VCaP (cell line): ENCODE results near the gene FKBP8.

Experiments
- H3K27ac ChIP-seq: fragments of 450-650 bp; 2 replicates; pipeline ENCODE4 v1.5.1; 2017
- CTCF ChIP-seq: fragments of 450-650 bp; conservative IDR thresholded peaks from 2 replicates; pipeline ENCODE4 v1.5.1; 2017; ENCODE audit warnings: mild to moderate bottlenecking, moderate library complexity

The FKBP8 gene

GRCh38 chr19:18571564-18572344 is 28.4 kb upstream of the FKBP8 start, which contains the start of gene UBA52:
TSS of gene UBA52 (plus strand) at chr19:18571857. CDS start at chr19:18573301, 1,444 bp downstream.
- TF ChIP-seq CTCF, result no peak
- H3K27ac ChIP-seq, result peak within 1 kb of the TSS; percentile 93

GRCh38 chr19:18568367-18568766 is 25.0 kb upstream of the FKBP8 start:
- TF ChIP-seq CTCF, result no peak
- no peak overlapping the region for H3K27ac ChIP-seq

- H3K27ac ChIP-seq, result no peak overlapping the region
- no peak for TF ChIP-seq CTCF
Observed at GRCh38 chr19:18566953-18567352, 23.6 kb upstream of the FKBP8 start.

GRCh38 chr19:18562086-18562485 is 18.7 kb upstream of the FKBP8 start:
- TF ChIP-seq CTCF, result no peak
- peak overlapping the region; percentile 59 for H3K27ac ChIP-seq

- TF ChIP-seq CTCF, result no peak
- no peak overlapping the region; the same call in 1 of the 2 replicates for H3K27ac ChIP-seq
Observed at GRCh38 chr19:18559685-18560084, 16.3 kb upstream of the FKBP8 start.

- TF ChIP-seq CTCF, result no peak
- peak overlapping the region; percentile 83 for H3K27ac ChIP-seq
Observed at GRCh38 chr19:18558604-18559003, 15.2 kb upstream of the FKBP8 start.

- no peak for TF ChIP-seq CTCF
- H3K27ac ChIP-seq, result peak overlapping the region; percentile 83
Observed at GRCh38 chr19:18558202-18558555, 14.8 kb upstream of the FKBP8 start.
